H9 (cell line): ENCODE data around the gene TMEM178B. TPM values are rescaled to one million over a fixed set of nuclear protein-coding genes. Genes with fewer than 3 reads are reported as not detected.

Experiments
- DNase-seq: peaks from one replicate; pipeline ENCODE4 v3.0.0-alpha.2; 2017
- H2AFZ ChIP-seq: one replicate; pipeline ENCODE4 v1.6.1; 2013; ENCODE audit warnings: mild to moderate bottlenecking, low read length, control low read depth, moderate library complexity
- H2AK5ac ChIP-seq: 2 replicates; pipeline ENCODE4 v1.6.1; 2013; ENCODE audit warnings: low read length, control low read depth, mixed read lengths; ENCODE audit not compliant: insufficient read length
- H2BK120ac ChIP-seq: one replicate; pipeline ENCODE4 v1.6.1; 2013; ENCODE audit warnings: low read depth, mild to moderate bottlenecking, low read length, control low read depth, inconsistent platforms; ENCODE audit not compliant: poor library complexity, severe bottlenecking
- H2BK12ac ChIP-seq: 2 replicates; pipeline ENCODE4 v1.6.1; 2013; ENCODE audit warnings: low read length, control low read depth, mixed read lengths, low read depth; ENCODE audit not compliant: insufficient read length
- H2BK15ac ChIP-seq: 2 replicates; pipeline ENCODE4 v1.6.1; 2013; ENCODE audit warnings: low read depth, low read length, control low read depth
- H2BK20ac ChIP-seq: one replicate; pipeline ENCODE4 v1.6.1; 2013; ENCODE audit warnings: low read depth, mild to moderate bottlenecking, low read length, control low read depth, inconsistent platforms; ENCODE audit not compliant: poor library complexity, severe bottlenecking
- H2BK5ac ChIP-seq: 2 replicates; pipeline ENCODE4 v1.6.1; 2013; ENCODE audit warnings: low read length, control low read depth, mixed read lengths; ENCODE audit not compliant: insufficient read length
- H3K14ac ChIP-seq: 2 replicates; pipeline ENCODE4 v1.6.1; 2013; ENCODE audit warnings: low read length, control low read depth; ENCODE audit not compliant: insufficient read depth
- H3K18ac ChIP-seq: 2 replicates; pipeline ENCODE4 v1.6.1; 2013; ENCODE audit warnings: low read depth, mild to moderate bottlenecking, mixed read lengths, low read length, control low read depth; ENCODE audit not compliant: insufficient read length
- H3K23ac ChIP-seq: 2 replicates; pipeline ENCODE4 v1.6.1; 2013; ENCODE audit warnings: low read length, control low read depth, mixed read lengths, low read depth; ENCODE audit not compliant: insufficient read length
- H3K23me2 ChIP-seq: 2 replicates; pipeline ENCODE4 v1.6.1; 2013; ENCODE audit warnings: low read depth, mild to moderate bottlenecking, mixed read lengths, low read length, control low read depth; ENCODE audit not compliant: insufficient read length, poor library complexity, severe bottlenecking
- H3K27ac ChIP-seq: 2 replicates; pipeline ENCODE4 v1.5.1; 2013; ENCODE audit warnings: low read length, control low read depth, mixed read lengths, low read depth; ENCODE audit not compliant: insufficient read length
- H3K27me3 ChIP-seq: 2 replicates; pipeline ENCODE4 v1.6.1; 2013; ENCODE audit warnings: low read length, control low read depth, inconsistent platforms; ENCODE audit not compliant: insufficient read depth
- H3K4ac ChIP-seq: 2 replicates; pipeline ENCODE4 v1.6.1; 2013; ENCODE audit warnings: low read depth, mild to moderate bottlenecking, control low read depth, inconsistent platforms, low read length, moderate library complexity
- H3K4me1 ChIP-seq: 2 replicates; pipeline ENCODE4 v1.6.1; 2013; ENCODE audit warnings: low read length, control low read depth, inconsistent platforms; ENCODE audit not compliant: insufficient read depth
- H3K4me2 ChIP-seq: 2 replicates; pipeline ENCODE4 v1.6.1; 2013; ENCODE audit warnings: low read length, control low read depth, mixed read lengths; ENCODE audit not compliant: insufficient read length, insufficient read depth
- H3K56ac ChIP-seq: 2 replicates; pipeline ENCODE4 v1.6.1; 2013; ENCODE audit warnings: low read depth, mild to moderate bottlenecking, mixed read lengths, low read length, control low read depth; ENCODE audit not compliant: insufficient read length
- H3K79me1 ChIP-seq: 2 replicates; pipeline ENCODE4 v1.6.1; 2013; ENCODE audit warnings: low read depth, mild to moderate bottlenecking, moderate library complexity, low read length, control low read depth, inconsistent platforms; ENCODE audit not compliant: insufficient read depth, poor library complexity, severe bottlenecking
- H3K79me2 ChIP-seq: 2 replicates; pipeline ENCODE4 v1.6.1; 2013; ENCODE audit warnings: low read length, control low read depth, inconsistent platforms; ENCODE audit not compliant: insufficient read depth
- H3K9ac ChIP-seq: 2 replicates; pipeline ENCODE4 v1.6.1; 2013; ENCODE audit warnings: low read length, control low read depth, mixed read lengths; ENCODE audit not compliant: insufficient read length; ENCODE audit errors: extremely low read depth
- H3K9me3 ChIP-seq: one replicate; pipeline ENCODE4 v1.6.1; 2013; ENCODE audit warnings: low read depth, low read length, inconsistent platforms; ENCODE audit not compliant: control insufficient read depth
- H3T11ph ChIP-seq: one replicate; pipeline ENCODE4 v1.6.1; 2013; ENCODE audit warnings: mild to moderate bottlenecking, low read length, control low read depth, inconsistent platforms
- H4K20me1 ChIP-seq: one replicate; pipeline ENCODE4 v1.6.1; 2013; ENCODE audit not compliant: control insufficient read depth, insufficient read length, insufficient read depth
- H4K5ac ChIP-seq: 2 replicates; pipeline ENCODE4 v1.6.1; 2013; ENCODE audit warnings: low read depth, mild to moderate bottlenecking, mixed read lengths, low read length, control low read depth; ENCODE audit not compliant: insufficient read length
- H4K8ac ChIP-seq: replicated peaks from 2 replicates; pipeline ENCODE4 v1.6.1; 2013; ENCODE audit warnings: low read length, control low read depth, mixed read lengths, low read depth; ENCODE audit not compliant: insufficient read length
- H4K91ac ChIP-seq: 2 replicates; pipeline ENCODE4 v1.6.1; 2013; ENCODE audit warnings: low read depth, mild to moderate bottlenecking, moderate library complexity, mixed read lengths, low read length, control low read depth; ENCODE audit not compliant: insufficient read length
- H3K27ac Mint-ChIP-seq, 3 experiments: 2 replicates in 2 of 3; 3 replicates in 1 of 3; pipeline ENCODE4 v1.8.0; 2020 to 2021; ENCODE audit warnings: mixed read lengths in 3 of 3, mild to moderate bottlenecking in 1 of 3, moderate library complexity in 1 of 3
- H3K27me3 Mint-ChIP-seq: 2 replicates; pipeline ENCODE4 v1.8.0; 2021; ENCODE audit warnings: low read depth, mild to moderate bottlenecking, moderate library complexity, mixed read lengths
- H3K36me3 Mint-ChIP-seq, 3 experiments: 2 replicates in 2 of 3; 3 replicates in 1 of 3; pipeline ENCODE4 v1.8.0; 2020 to 2021; ENCODE audit warnings: low read depth in 3 of 3, mixed read lengths in 3 of 3; ENCODE audit not compliant: insufficient read depth in 1 of 3
- H3K4me1 Mint-ChIP-seq, 2 experiments: 2 replicates each; pipeline ENCODE4 v1.8.0; 2020; ENCODE audit warnings: mixed read lengths in 2 of 2
- H3K4me3 Mint-ChIP-seq, 2 experiments: 2 replicates in 1 of 2; 3 replicates in 1 of 2; pipeline ENCODE4 v1.8.0; 2020 to 2021; ENCODE audit warnings: mild to moderate bottlenecking in 2 of 2, mixed read lengths in 2 of 2, moderate library complexity in 1 of 2
- H3K9me3 Mint-ChIP-seq, 2 experiments: 2 replicates in 1 of 2; 3 replicates in 1 of 2; pipeline ENCODE4 v1.8.0; 2020; ENCODE audit warnings: mild to moderate bottlenecking in 2 of 2, mixed read lengths in 2 of 2, moderate library complexity in 1 of 2
- WGBS: extraction: QIAGEN DNeasy Blood & Tissue Kit; methylation state at CpG from one replicate; pipeline ENCODE4 v1.1.7; 2013; ENCODE audit warnings: missing lambda C conversion rate, low lambda C conversion rate, mixed read lengths; ENCODE audit not compliant: insufficient read length; ENCODE audit errors: extremely low coverage; 5-methylcytosine and 5-hydroxymethylcytosine counted together
- total RNA-seq: library from RNA; stranded (reverse); gene quantifications from 2 replicates; pipeline ENCODE4 v1.2.1, GENCODE V29; 2021
- TF ChIP-seq, protein P1 (sequence below): fragments of 200-600 bp; sonication (generic); conservative IDR thresholded peaks from 3 replicates; pipeline ENCODE4 v1.8.0; 2021; ENCODE audit warnings: antibody characterized with exemption, mild to moderate bottlenecking

Gene TMEM178B
- total RNA-seq, 1 experiment from 2014 or later: 11.3 TPM

GRCh38 chr7:141431140-141431479 lies 357.2 kb downstream of the TMEM178B start:
- Histone ChIP-seq H3T11ph (no peak overlapping the region), H2AK5ac (no peak overlapping the region), H2BK5ac (no peak overlapping the region), H3K9ac (no peak overlapping the region), H3K9me3 (no peaks in the 10 kb centered on the region), H4K5ac (no peak overlapping the region), H3K23me2 (no peaks in the 10 kb centered on the region), H3K4me1 (peaks cover 20% of the 10 kb centered on the region; the same call in 1 of the 2 replicates), H3K14ac (no peak overlapping the region), H3K27me3 (no peaks in the 10 kb centered on the region), H3K79me2 (no peaks in the 10 kb centered on the region), H2AFZ (no peak overlapping the region), H4K91ac (no peak overlapping the region), H3K4ac (no peak overlapping the region), H3K56ac (no peak overlapping the region), H2BK20ac (no peak overlapping the region), H3K23ac (no peak overlapping the region), H3K4me2 (peak overlapping the region; percentile 32), H2BK15ac (no peak overlapping the region), H4K8ac (no peak overlapping the region), H3K79me1 (no peaks in the 10 kb centered on the region), H2BK12ac (no peak overlapping the region), H4K20me1 (no peaks in the 10 kb centered on the region), H3K27ac (peak overlapping the region; percentile 78), H3K18ac (no peak overlapping the region), H2BK120ac (no peak overlapping the region)
- Mint-ChIP-seq H3K4me3 (peak overlapping the region; percentile 37 to 69), H3K9me3 (peaks cover 12 to 13% of the 10 kb centered on the region in 2 experiments), H3K27ac (peak overlapping the region; percentile 93 to 100 (median 96); a peak in 6 of 7 replicates), H3K36me3 (peaks cover 8 to 15% (median 12%) of the 10 kb centered on the region in 3 experiments), H3K27me3 (no peaks in the 10 kb centered on the region), H3K4me1 (peaks cover 52 to 65% of the 10 kb centered on the region in 2 experiments)
- no peak for DNase-seq
- TF ChIP-seq, protein P1, sequence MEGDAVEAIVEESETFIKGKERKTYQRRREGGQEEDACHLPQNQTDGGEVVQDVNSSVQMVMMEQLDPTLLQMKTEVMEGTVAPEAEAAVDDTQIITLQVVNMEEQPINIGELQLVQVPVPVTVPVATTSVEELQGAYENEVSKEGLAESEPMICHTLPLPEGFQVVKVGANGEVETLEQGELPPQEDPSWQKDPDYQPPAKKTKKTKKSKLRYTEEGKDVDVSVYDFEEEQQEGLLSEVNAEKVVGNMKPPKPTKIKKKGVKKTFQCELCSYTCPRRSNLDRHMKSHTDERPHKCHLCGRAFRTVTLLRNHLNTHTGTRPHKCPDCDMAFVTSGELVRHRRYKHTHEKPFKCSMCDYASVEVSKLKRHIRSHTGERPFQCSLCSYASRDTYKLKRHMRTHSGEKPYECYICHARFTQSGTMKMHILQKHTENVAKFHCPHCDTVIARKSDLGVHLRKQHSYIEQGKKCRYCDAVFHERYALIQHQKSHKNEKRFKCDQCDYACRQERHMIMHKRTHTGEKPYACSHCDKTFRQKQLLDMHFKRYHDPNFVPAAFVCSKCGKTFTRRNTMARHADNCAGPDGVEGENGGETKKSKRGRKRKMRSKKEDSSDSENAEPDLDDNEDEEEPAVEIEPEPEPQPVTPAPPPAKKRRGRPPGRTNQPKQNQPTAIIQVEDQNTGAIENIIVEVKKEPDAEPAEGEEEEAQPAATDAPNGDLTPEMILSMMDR: no peak
- WGBS: no CpG with 5 or more reads among the region's 2 CpGs
